ENCODE measurements around the gene SF3A1.
"Not testable (repeated sequence)": the region's sequence is repeated elsewhere in the genome, so short reads cannot be mapped to it uniquely, and the experiment has no call there.

Gene SF3A1

GRCh38 chr22:30347255-30347892, 9.3 kb downstream of the SF3A1 start:
- FAIRE-seq: no peak

- no peak for FAIRE-seq
These were observed 12.1 kb downstream of the SF3A1 start for GRCh38 chr22:30344447-30345200.

DNA sequence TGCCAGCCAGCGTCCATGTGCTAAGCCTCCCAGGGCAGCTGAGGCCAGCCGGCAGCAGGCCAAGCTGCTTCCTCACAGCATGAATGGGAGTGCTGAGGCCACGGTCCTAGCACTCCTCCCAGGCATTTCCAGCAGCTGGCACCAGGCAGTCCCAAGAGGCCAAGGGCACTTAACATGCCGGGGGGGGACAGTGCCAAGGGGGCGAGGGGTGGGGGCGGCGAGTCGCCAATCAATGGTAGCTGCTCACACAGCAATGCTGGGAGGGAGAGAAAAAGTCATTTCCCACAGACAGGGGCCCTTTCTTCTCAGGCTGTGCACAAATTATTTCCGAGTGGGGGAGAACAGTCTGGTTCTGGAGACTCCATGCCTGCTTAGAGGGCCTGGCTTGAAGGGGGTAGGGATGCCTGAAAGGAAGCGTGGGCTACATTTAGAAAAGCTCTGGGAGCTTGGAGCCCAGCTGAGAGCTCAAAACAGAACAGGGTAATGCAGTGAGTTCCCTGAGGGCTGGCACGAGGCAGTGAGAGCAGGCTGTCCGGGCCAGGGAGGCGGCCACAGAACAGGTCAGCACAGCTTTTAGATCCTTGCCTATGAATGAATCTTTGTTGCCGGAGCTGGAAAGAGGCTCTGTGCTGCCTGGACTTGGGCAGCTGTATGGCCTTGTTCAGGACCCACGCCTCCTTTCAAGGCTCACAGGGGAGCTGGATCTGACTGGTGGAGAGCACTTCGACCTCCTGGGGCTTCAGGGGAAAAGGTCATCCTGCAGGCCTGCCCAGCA, 15.6 kb downstream of the SF3A1 start:
- no peak for FAIRE-seq

- no peak for FAIRE-seq
These were observed 17.9 kb downstream of the SF3A1 start for GRCh38 chr22:30338802-30339201.

DNA sequence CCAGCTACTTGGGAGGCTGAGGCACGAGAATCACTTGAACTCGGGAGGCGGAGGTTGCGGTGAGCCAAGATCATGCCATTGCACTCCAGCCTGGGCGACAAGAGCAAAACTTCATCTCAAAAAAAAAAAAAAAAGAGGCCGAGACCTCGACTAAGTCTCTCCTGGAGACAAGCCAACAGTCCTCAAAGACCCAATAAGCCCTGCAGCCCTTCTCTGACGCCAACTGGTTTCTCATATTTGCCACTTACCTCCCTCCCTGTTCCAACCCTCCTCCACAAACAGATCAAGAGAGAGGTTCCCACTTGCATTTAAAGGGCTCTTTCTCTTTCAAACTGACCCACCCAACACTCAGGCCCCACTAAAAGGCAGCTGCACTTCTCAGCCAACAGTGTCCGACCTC, 18.4 kb downstream of the SF3A1 start:
- not testable (repeated sequence) for FAIRE-seq

DNA sequence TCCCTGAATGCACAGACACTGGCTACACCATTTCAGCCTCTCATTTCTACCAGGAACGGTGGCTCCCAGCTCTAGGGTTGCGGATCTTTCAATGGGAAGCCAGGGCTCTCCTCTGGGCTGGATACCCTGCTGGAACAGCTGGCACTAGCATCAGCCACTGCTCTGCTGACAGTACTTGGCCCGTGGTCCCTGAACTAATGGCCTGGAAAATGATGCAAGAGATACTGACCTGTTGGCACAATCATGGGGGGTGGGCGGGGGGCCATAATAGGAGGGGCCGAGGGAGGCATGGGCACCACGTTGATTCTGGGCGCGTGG, 19.3 kb downstream of the SF3A1 start:
- FAIRE-seq: no peak

- FAIRE-seq: no peak
These were observed 19.8 kb downstream of the SF3A1 start for GRCh38 chr22:30336752-30337460.

GRCh38 chr22:30335236-30335635, 21.5 kb downstream of the SF3A1 start:
- no peak for FAIRE-seq

DNA sequence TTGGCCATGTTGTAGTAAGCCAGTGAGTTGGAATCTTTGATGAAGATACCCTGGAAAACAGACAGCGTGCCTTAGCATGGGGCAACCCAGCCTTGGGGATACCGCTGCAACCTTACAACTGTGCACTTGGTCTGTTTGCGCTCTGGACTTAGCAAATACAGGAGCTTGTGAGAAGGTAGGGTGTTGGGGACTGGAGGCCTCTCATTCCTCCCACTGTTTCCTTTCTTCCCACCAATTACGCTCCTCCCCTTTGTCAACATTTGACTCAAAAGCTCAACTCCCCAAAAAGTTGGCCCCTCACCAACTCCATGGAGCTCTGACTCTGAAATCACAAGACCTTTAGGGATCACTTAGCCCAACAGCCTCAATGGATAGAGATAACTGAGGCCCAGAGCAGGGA, 22.0 kb downstream of the SF3A1 start:
- no peak for FAIRE-seq

- no peak for FAIRE-seq
These were observed 23.0 kb downstream of the SF3A1 start for GRCh38 chr22:30333707-30334087.

DNA sequence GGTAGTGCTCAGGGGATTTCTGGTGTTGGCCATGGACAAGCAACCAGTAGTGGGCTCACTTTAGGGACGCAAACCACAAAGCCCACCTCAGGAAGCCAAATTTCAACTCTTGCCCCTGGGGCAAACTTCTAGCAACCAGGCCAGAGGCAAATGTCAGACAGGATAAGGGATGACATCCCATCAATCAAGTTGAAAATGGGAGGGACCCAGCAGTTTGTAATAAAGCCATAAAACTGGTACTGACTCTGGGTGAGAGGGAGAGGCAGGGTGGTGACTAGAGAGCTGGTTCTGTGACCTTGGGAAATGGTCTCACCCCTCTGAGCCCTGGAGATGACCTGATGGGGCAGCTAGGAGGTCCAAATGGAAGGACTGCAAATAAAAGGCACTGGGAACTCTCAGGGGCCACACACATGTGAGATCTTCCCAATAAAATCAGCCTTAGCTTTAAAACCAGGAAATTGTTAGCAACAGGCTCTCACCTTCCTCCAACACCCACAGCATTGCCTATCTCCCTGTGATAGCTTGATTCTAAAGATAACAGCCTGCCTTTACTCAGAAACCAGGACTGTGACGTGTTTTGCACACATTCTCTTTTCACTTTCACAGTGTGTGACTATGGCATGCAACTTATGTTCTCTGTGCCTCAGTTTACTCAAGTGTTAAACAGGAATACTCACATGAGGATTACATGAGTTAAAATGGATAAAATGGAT, 23.5 kb downstream of the SF3A1 start:
- FAIRE-seq: no peak

DNA sequence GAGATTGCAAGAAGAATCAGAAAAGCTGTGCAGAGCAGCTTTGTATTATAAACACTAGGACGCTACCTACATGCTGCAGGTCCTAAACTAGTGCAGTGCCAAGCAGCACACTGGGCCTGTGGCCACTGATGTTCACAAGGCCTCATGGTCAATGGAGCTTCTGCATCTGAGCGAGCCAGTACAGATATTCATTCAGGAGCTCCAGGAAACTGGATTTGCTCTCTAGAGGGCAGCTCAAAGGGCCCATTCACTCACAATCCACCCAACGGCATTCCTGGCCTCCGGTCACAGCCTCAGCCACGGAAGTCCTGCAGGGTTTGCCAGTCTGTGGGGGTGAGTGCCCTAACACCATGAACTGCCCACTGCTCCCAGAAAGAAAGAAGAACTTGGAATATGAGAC, 24.1 kb downstream of the SF3A1 start:
- no peak for FAIRE-seq

DNA sequence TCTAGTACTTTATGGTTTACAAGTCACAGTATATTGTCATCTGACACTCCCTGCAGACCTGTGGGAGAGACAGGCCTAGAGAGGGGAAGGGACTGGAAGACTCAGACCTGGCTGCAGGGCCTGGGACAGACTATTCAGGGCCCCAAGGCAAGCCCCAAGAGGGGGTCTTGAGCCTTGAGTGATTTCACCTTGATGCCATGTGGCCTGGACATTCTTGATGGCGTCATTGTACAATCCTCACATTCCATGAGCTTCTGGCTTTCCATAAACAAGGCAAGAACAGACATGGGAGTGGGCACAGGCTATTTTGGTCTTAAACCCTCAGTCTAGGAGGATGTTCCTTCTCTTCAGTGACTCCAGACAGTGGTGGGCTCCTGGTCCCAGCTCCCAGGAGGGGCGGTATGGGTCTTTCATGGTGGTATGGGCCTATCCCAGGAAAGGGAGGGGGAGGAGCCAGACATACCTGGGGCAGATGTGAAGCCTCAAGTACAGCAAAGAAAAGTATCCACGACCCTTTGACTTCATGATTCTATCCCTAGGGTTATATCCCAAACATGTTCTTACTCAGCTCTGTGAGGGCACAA, 28.1 kb downstream of the SF3A1 start:
- no peak for FAIRE-seq

GRCh38 chr22:30327864-30328345, 28.8 kb downstream of the SF3A1 start:
- FAIRE-seq: no peak

DNA sequence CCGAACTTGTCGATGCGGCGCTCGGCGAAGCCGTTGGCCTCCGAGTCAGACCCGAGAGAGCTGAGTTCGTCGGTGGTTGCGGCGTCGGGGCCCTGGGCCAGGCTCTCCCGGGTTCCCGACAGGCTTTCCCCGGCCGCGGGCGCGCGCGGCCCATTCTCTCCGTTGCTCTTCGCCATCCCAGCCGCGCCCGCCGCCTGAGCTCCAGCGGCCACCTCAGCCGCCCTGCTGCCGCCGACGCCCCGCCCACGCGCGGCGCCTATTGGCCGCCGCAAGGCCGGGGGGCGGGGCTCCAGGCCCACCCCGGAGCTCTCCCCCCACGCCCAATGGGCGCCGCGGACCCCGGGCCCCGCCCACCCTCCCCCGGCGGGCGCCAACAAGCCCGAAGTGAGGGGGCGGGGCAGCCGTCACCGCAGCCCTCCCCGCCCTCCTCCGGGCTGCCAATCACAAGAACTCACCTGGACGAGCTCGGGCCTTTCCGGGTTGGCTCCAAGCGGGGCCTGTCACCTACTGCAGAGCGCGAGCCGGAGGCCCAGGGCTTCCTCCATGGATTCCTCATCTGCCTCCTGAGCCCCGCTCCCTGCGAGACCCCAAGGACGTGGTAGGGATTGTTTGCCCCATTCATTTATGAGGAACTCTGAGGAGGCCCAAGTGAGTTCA, 29.9 kb downstream of the SF3A1 start, which contains the start of gene TBC1D10A:
TSS of gene TBC1D10A (minus strand) at position 236 of the 657 bp plus-strand sequence. CDS start at position 176, 60 bp downstream.
- FAIRE-seq: no peak

GRCh38 chr22:30326255-30326705, 30.4 kb downstream of the SF3A1 start:
- FAIRE-seq: no peak

DNA sequence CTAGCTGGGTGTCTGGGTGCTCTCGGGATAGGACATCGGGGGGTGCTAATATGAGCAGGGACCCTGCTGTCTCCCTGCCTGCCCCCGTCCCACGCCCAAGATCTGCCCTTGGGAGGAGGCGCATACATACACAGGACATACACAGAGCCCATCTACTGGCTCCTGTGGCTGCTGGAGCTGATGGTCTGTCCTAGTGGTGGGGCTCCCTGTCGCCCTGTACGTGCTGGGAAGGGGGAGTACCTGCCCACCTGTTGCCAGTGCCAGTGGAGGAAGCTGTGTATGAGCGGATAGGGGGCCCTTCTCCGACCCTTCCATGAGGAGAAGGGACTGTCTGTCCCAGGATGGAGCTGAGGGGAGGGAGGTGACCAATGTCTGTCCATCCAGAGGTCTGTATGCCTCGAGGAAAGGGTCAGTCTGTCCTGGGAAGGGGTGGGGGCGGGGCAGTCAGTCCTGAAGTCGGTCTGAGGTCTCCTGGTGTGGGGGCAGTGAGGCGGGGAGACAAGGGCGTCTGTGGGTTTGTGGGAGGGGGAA, 30.9 kb downstream of the SF3A1 start:
- no peak for FAIRE-seq

- FAIRE-seq: no peak
These were observed 31.5 kb downstream of the SF3A1 start for GRCh38 chr22:30325065-30325720.

DNA sequence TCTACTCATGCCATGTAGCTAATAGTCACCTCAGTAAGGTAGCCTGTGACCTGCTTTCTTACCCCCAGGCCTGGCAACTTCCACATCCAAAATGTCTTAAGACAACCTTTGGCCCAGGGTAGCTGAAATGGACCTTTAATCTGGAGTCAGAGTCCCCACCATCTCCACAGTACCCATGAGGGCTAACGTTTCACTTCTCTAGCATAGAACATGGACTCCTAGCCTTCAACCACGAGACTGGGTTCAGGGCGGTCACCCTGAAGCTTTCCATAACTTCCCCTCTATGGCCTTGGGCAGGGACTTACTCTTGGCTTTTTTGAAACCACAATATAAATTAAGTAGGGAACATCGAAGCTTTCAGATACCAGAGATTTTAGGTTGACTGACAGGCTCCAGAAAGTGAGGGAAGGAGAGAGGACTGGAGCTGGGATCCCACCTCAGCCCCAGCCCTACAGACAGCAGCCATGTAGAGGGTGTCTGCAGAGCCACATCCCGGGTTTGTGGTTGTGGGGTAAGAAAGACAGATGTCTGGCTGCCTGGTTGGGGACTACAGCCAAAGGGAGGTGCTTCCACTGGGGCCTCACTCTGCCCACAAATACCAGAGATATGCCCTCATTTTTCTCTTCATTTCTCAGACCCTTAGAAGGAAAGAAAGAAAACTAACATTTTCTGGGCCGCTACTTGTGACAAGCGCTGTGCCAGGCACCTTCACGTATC, 32.5 kb downstream of the SF3A1 start:
- FAIRE-seq: no peak

GRCh38 chr22:30323246-30323645, 33.4 kb downstream of the SF3A1 start:
- FAIRE-seq: no peak
